ENCODE data around the gene PASD1. TPM values are rescaled to one million over a fixed set of nuclear protein-coding genes. Genes with fewer than 3 reads are reported as not detected.
"Not testable (repeated sequence)": the region's sequence is repeated elsewhere in the genome, so short reads cannot be mapped to it uniquely, and the experiment has no call there.

The PASD1 gene
- total RNA-seq, 6 experiments from 2014 or later = not detected

GRCh38 chrX:151694121-151694520, 130.6 kb downstream of the PASD1 start:
- Mint-ChIP-seq H3K4me3 (no peak overlapping the region), H3K27me3 (ENCODE audit: insufficient read depth) (peaks cover 2% of the 10 kb centered on the region), H3K4me1 (ENCODE audit: low read depth) (no peaks in the 10 kb centered on the region), H3K9me3 (peaks cover 5% of the 10 kb centered on the region; the same call in 1 of the 2 replicates), H3K36me3 (ENCODE audit: low read depth) (no peaks in the 10 kb centered on the region), H3K27ac (no peak overlapping the region)
- no peak for TF ChIP-seq CTCF (IDR thresholded peaks at IDR 0.05)
- no peak for DNase-seq

GRCh38 chrX:151694661-151695582, 131.4 kb downstream of the PASD1 start, which contains the start of gene PRRG3:
Gene PRRG3, plus strand, starts transcription at chrX:151695458. Its CDS starts 3,357 bp downstream, at chrX:151698815.
- no peaks in the 10 kb centered on the region for H3K4me1 Mint-ChIP-seq (ENCODE audit: low read depth)
- H3K27ac Mint-ChIP-seq = no peak within 1 kb of the TSS
- TF ChIP-seq CTCF (IDR thresholded peaks at IDR 0.05) = no peak
- no peaks in the 10 kb centered on the region for H3K36me3 Mint-ChIP-seq (ENCODE audit: low read depth)
- peaks cover 5% of the 10 kb centered on the region; the same call in 1 of the 2 replicates for H3K9me3 Mint-ChIP-seq
- no peak within 1 kb of the TSS for H3K4me3 Mint-ChIP-seq
- no peak for DNase-seq
- peaks cover 2% of the 10 kb centered on the region for H3K27me3 Mint-ChIP-seq (ENCODE audit: insufficient read depth)

- Mint-ChIP-seq H3K4me1 (ENCODE audit: low read depth) (no peaks in the 10 kb centered on the region), H3K9me3 (peaks cover 5% of the 10 kb centered on the region; the same call in 1 of the 2 replicates), H3K4me3 (no peak overlapping the region), H3K27me3 (ENCODE audit: insufficient read depth) (peaks cover 2% of the 10 kb centered on the region), H3K36me3 (ENCODE audit: low read depth) (no peaks in the 10 kb centered on the region), H3K27ac (no peak overlapping the region)
- TF ChIP-seq CTCF (IDR thresholded peaks at IDR 0.05) = no peak
- no peak for DNase-seq
These were observed 132.3 kb downstream of the PASD1 start for GRCh38 chrX:151695583-151696340.

- H3K4me1 Mint-ChIP-seq (ENCODE audit: low read depth); H3K27ac Mint-ChIP-seq; H3K27me3 Mint-ChIP-seq (ENCODE audit: insufficient read depth); H3K36me3 Mint-ChIP-seq (ENCODE audit: low read depth); H3K9me3 Mint-ChIP-seq; DNase-seq; H3K4me3 Mint-ChIP-seq: not testable (repeated sequence)
These were observed 133.6 kb downstream of the PASD1 start for GRCh38 chrX:151697082-151697481.

GRCh38 chrX:151697522-151697921, 134.0 kb downstream of the PASD1 start:
- H3K4me1 Mint-ChIP-seq (ENCODE audit: low read depth) = no peaks in the 10 kb centered on the region
- H3K27ac Mint-ChIP-seq = no peak overlapping the region
- no peaks in the 10 kb centered on the region for H3K36me3 Mint-ChIP-seq (ENCODE audit: low read depth)
- peaks cover 2% of the 10 kb centered on the region for H3K27me3 Mint-ChIP-seq (ENCODE audit: insufficient read depth)
- DNase-seq = peak; percentile 60
- TF ChIP-seq CTCF (IDR thresholded peaks at IDR 0.05) = no peak
- H3K9me3 Mint-ChIP-seq = peaks cover 5% of the 10 kb centered on the region; the same call in 1 of the 2 replicates
- no peak overlapping the region for H3K4me3 Mint-ChIP-seq

Data from HFFc6 (cell line).